NCI-H82 (cell line): ENCODE data around the gene FNBP1L.

Source experiments
- DNase-seq: peaks from one replicate; lab custom pipeline; 2025; lab: John Stamatoyannopoulos, UW

The FNBP1L gene

GRCh38 chr1:93592551-93592949, 144.6 kb downstream of the FNBP1L start:
- DNase-seq = no peak

DNA sequence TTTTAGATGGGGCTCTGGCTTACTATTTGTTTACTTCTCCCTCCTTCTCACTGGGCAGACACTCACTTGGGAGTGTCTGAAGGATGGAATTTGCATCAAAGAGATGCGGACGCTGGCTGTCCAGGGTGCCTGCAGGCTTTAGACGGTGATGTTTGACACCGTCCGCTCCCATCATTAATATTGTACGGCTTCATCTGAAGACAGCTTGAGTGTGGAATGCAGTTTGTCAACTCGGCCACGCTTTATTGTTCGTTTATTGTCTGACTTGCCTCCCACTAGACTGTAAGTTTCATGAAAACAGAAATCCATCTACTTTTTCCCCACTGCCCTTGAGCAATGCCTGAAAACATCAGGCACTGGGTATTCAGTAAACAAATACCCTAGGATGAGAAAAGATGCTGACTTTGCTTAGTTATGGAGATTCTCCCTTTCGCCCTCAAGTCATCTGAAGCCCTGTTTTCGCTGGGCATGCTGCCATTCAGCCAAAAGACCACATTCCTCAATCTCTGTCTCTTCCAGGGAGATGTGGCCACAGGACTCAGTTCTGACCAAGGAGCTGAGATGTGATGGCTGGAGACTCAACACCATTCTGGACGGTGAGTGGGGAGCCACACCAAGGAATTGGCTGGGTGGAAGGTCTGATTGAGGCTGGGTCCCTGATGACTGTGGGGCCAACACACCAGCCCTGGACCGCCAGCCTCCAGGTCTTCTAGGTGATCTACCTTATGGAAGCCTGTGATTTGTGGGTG, 146.1 kb downstream of the FNBP1L start:
- no peak for DNase-seq

DNA sequence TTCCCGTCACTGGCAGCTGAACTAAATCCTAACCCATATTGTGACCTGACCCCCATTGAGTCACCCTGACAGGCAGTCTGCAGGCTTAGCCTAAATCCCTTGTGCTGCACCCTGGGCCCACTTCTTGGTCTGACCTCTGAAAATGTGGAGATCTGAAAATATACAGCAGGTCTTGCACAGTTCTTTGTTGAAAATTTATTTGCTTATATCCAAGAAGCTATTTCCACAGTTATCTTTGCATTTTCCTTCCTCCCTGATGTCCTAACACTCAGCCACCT, 146.6 kb downstream of the FNBP1L start:
- DNase-seq = peak; percentile 20

- DNase-seq = no peak
Observed at GRCh38 chr1:93595266-93595665, 147.3 kb downstream of the FNBP1L start.

DNA sequence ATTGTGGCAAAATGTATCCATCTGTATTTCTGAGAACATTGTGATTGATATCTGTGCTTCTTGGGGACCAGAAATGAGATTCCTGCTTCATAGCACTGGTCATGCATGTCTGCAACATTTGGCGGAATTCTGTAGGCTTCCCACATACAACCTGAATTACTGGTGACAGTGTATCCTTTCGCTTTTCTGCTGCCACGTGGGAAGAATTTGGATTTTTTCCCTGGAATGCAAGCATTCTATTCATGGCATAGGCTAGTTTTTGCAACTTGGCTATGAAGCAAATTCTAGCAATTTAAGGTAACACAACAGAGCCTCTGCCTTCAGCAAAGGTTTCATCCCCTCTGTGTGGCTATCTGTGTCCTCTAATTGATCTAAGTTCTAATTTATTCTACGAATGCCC, 147.8 kb downstream of the FNBP1L start:
- DNase-seq = no peak

DNA sequence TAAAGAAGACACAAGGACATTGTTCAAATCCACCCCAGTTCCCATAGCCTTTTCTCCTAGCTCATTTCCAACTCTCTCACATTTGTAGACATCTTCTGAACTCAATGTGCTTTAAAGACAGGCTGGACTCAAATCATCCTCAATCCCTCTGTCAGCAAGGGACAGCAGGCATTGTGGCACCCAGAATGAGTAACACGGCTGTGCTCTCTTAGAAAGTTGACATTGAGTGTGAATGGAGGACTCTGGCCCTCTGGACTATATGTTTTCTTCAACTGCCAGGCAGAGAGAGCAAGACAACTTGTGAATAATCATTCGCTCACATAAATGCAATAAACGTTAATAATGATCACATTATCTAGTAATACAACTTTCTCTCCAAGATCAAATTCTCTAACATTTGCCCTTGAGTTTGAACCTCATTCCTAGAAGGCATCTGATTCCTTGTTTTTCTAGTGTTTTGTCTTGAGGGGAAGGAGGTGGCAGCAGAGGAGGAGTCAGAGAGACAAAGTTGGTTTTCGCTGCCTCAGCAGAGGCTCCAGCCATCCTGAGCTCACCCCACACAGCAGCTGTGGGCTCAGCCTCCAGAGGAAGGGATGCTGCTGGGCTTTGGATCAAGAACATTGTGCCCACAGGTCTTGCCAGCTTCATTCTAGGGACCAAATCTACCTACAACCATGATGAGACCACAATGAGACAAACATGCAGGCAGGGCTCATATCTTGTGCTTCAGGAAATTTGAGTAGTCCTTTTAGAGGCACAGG, 148.6 kb downstream of the FNBP1L start:
- DNase-seq = no peak

- no peak for DNase-seq
Observed at GRCh38 chr1:93597709-93598108, 149.8 kb downstream of the FNBP1L start.

GRCh38 chr1:93598396-93598795, 150.5 kb downstream of the FNBP1L start:
- DNase-seq = no peak

GRCh38 chr1:93598861-93599439, 151.0 kb downstream of the FNBP1L start:
- no peak for DNase-seq

DNA sequence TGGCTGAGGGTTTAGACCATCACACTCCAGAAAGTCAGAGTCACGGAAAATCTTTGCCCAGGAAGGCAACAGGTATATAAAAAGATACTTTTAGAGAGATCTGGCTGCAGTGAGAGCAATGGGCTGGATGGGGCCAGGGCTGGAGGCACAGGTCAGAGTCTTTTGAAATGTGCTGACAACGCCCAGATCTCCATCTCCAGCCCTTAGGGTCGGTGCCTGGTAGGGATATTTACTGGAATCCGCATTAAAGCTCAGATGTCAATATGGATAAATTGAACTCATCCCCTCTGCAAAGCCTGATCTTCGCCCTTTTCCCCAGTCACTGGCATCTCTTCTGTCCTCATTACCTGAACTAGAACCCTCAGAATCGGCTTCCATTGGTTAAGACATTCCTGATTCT, 151.6 kb downstream of the FNBP1L start:
- DNase-seq = no peak

- DNase-seq = no peak
Observed at GRCh38 chr1:93600663-93601062, 152.7 kb downstream of the FNBP1L start.

DNA sequence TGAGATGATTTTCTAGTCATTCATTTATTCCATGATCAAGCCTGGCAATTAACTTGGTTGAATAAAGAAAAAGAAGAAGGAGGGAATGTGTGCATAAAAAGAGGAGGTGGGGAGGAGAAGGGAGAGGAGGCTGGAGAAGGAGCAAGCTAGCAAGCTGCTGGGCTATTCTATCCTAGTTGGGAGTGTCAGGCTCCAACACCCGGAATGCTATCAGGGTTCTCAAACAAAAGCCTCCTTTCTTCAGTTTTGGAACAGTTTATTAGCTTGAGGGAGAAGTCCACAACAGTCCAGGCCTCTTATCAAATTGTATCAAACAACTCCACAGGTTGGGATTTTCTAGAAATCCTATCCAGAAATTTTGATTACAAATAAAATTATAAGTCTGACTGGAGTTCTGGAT, 153.8 kb downstream of the FNBP1L start:
- no peak for DNase-seq

DNA sequence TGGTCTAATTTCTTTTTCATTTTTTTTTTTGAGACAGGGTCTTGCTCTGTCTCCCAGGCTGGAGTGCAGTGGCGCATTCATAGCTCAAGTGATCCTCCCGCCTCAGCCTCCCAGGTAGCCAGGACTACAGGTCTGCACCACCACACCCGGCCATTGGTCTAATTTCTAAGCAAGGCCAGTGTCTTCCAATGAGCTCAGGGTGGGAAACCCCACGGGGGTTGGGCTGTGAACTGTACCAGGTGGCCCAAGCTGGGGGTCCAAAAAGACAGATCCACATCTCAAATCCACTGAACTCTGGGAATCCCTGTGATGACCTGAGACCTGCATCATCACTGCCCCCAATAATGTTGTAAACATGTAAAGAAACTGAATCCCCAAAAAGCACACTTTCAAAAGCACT, 154.2 kb downstream of the FNBP1L start:
- no peak for DNase-seq

DNA sequence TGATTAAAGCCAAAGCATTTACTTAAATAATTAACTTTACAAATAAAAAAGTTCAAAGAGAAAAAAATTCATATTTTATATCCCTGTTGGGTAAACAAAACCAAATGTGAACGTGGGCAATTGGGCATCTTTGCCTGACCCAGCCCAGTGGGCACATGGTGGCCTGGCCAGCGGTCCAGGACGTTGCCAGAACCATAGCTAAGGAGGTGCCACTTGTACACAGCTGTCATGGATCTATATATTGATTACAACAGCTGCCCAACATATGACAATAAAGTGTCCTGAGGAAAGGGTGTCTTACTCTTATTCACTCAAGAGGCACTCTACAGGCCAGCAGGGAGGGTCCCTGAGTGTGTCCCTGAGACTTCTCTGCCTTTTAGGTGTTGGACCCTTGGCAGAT, 155.2 kb downstream of the FNBP1L start:
- DNase-seq = no peak

DNA sequence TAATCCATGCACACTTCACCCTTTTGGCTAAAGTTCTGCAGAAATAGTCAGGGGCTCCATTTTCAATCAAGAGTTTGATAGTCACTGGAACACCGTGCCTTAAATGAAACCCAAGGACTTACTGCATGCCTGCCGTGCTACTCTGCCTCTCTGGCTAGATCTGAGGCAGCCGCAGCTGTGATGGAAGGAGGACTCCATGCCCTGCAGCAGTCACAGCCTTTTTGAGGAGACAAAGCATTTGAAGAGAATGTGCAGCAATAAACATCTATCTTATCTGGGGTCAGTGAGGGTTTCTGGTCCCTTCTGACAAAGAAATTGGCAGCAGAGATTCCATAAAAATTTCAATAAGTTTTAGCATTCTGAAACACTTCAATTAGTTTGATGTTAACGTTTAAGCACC, 155.7 kb downstream of the FNBP1L start:
- no peak for DNase-seq
